Large intestine (tissue), 3 donors: ENCODE measurements around the gene RFX1. TPM values are rescaled to one million over a fixed set of nuclear protein-coding genes. Genes with fewer than 3 reads are reported as not detected.

Experiments
- DNase-seq, 2 donors: peaks; one replicate each; pipeline versions ENCODE4 v3.0.0 to v3.0.0-alpha.2; 2013
- H3K27ac ChIP-seq: one replicate; pipeline ENCODE4 v1.5.1; 2013; ENCODE audit warnings: low read length
- H3K27me3 ChIP-seq: 2 replicates; pipeline ENCODE4 v1.6.1; 2013; ENCODE audit warnings: low read length; ENCODE audit not compliant: control insufficient read depth, insufficient read depth
- H3K36me3 ChIP-seq: 2 replicates; pipeline ENCODE4 v1.6.1; 2013; ENCODE audit warnings: low read length; ENCODE audit not compliant: control insufficient read depth, insufficient read depth
- H3K4me1 ChIP-seq: one replicate; pipeline ENCODE4 v1.6.1; 2013; ENCODE audit warnings: low read length; ENCODE audit not compliant: control insufficient read depth, insufficient read depth
- H3K4me3 ChIP-seq: one replicate; pipeline ENCODE4 v1.5.1; 2013; ENCODE audit warnings: low read length
- H3K9me3 ChIP-seq: one replicate; pipeline ENCODE4 v1.6.1; 2013; ENCODE audit warnings: mild to moderate bottlenecking, low read depth, low read length, moderate library complexity; ENCODE audit not compliant: control insufficient read depth
- WGBS: methylation state at CpG from one replicate; pipeline ENCODE4 v1.1.5; 2013; ENCODE audit warnings: low lambda C conversion rate; ENCODE audit not compliant: insufficient coverage; 5-methylcytosine and 5-hydroxymethylcytosine counted together
- polyA plus RNA-seq: library from polyadenylated mRNA; unstranded; fragments of 120-200 nt; gene quantifications from one replicate; pipeline ENCODE4 v1.2.1, GENCODE V29; 2013

The RFX1 gene
- polyA plus RNA-seq, 1 donor = 17.1 TPM

GRCh38 chr19:13985771-13986347, 20.3 kb downstream of the RFX1 start:
- no CpG with 5 or more reads among the region's 10 CpGs for WGBS
- Histone ChIP-seq H3K36me3 (peaks cover 23% of the 10 kb centered on the region), H3K9me3 (no peaks in the 10 kb centered on the region), H3K27ac (peak overlapping the region; percentile 73), H3K4me1 (peaks cover 35% of the 10 kb centered on the region), H3K27me3 (no peaks in the 10 kb centered on the region), H3K4me3 (peak overlapping the region; percentile 30)
- DNase-seq = peak; percentile 68 to 83

GRCh38 chr19:13984875-13985741, 21.0 kb downstream of the RFX1 start:
- no peaks in the 10 kb centered on the region for H3K27me3 ChIP-seq
- no CpG with 5 or more reads among the region's 25 CpGs for WGBS
- peaks cover 37% of the 10 kb centered on the region for H3K4me1 ChIP-seq
- H3K9me3 ChIP-seq = no peaks in the 10 kb centered on the region
- no peak for DNase-seq
- peaks cover 29% of the 10 kb centered on the region for H3K36me3 ChIP-seq
- no peak overlapping the region for H3K4me3 ChIP-seq
- peak overlapping the region; percentile 73 for H3K27ac ChIP-seq

- Histone ChIP-seq H3K4me1 (peaks cover 47% of the 10 kb centered on the region), H3K27me3 (no peaks in the 10 kb centered on the region), H3K9me3 (no peaks in the 10 kb centered on the region), H3K36me3 (peaks cover 29% of the 10 kb centered on the region), H3K27ac (no peak overlapping the region), H3K4me3 (no peak overlapping the region)
- no peak for DNase-seq
- WGBS = no CpG with 5 or more reads among the region's 15 CpGs
Observed at GRCh38 chr19:13984186-13984585, 21.9 kb downstream of the RFX1 start.

GRCh38 chr19:13983213-13983889, 22.8 kb downstream of the RFX1 start:
- no peak overlapping the region for H3K27ac ChIP-seq
- H3K27me3 ChIP-seq = no peaks in the 10 kb centered on the region
- H3K4me3 ChIP-seq = no peak overlapping the region
- H3K4me1 ChIP-seq = peaks cover 48% of the 10 kb centered on the region
- peak in 1 of 2 donors; percentile 71 for DNase-seq
- no peaks in the 10 kb centered on the region for H3K9me3 ChIP-seq
- WGBS = no CpG with 5 or more reads among the region's 21 CpGs
- peaks cover 28% of the 10 kb centered on the region for H3K36me3 ChIP-seq

GRCh38 chr19:13982773-13983172, 23.3 kb downstream of the RFX1 start:
- DNase-seq = no peak
- Histone ChIP-seq H3K27ac (no peak overlapping the region), H3K36me3 (peaks cover 25% of the 10 kb centered on the region), H3K27me3 (no peaks in the 10 kb centered on the region), H3K4me3 (no peak overlapping the region), H3K4me1 (peaks cover 53% of the 10 kb centered on the region), H3K9me3 (no peaks in the 10 kb centered on the region)
- WGBS = no CpG with 5 or more reads among the region's 9 CpGs

GRCh38 chr19:13981988-13982501, 24.1 kb downstream of the RFX1 start:
- Histone ChIP-seq H3K36me3 (peaks cover 25% of the 10 kb centered on the region), H3K27me3 (no peaks in the 10 kb centered on the region), H3K9me3 (no peaks in the 10 kb centered on the region), H3K27ac (no peak overlapping the region), H3K4me1 (peaks cover 48% of the 10 kb centered on the region), H3K4me3 (no peak overlapping the region)
- 100% methylated on average over 1 of the region's 17 CpGs for WGBS
- DNase-seq = no peak

- Histone ChIP-seq H3K4me1 (peaks cover 43% of the 10 kb centered on the region), H3K36me3 (peaks cover 28% of the 10 kb centered on the region), H3K27ac (no peak overlapping the region), H3K27me3 (no peaks in the 10 kb centered on the region), H3K4me3 (no peak overlapping the region), H3K9me3 (no peaks in the 10 kb centered on the region)
- WGBS = no CpG with 5 or more reads among the region's 9 CpGs
- DNase-seq = no peak
Observed at GRCh38 chr19:13981467-13981866, 24.7 kb downstream of the RFX1 start.

GRCh38 chr19:13981021-13981420, 25.1 kb downstream of the RFX1 start:
- Histone ChIP-seq H3K36me3 (peaks cover 32% of the 10 kb centered on the region), H3K9me3 (no peaks in the 10 kb centered on the region), H3K27me3 (no peaks in the 10 kb centered on the region), H3K4me1 (peaks cover 39% of the 10 kb centered on the region), H3K4me3 (no peak overlapping the region), H3K27ac (no peak overlapping the region)
- WGBS = no CpG with 5 or more reads among the region's 5 CpGs
- no peak for DNase-seq

- DNase-seq = no peak
- no peaks in the 10 kb centered on the region for H3K9me3 ChIP-seq
- H3K36me3 ChIP-seq = peaks cover 39% of the 10 kb centered on the region
- no CpG with 5 or more reads among the region's 15 CpGs for WGBS
- no peaks in the 10 kb centered on the region for H3K27me3 ChIP-seq
- no peak overlapping the region for H3K27ac ChIP-seq
- H3K4me1 ChIP-seq = peaks cover 35% of the 10 kb centered on the region
- H3K4me3 ChIP-seq = no peak overlapping the region
Observed at GRCh38 chr19:13980340-13980739, 25.8 kb downstream of the RFX1 start.

- Histone ChIP-seq H3K9me3 (no peaks in the 10 kb centered on the region), H3K4me3 (peak overlapping the region; percentile 56), H3K27ac (peak overlapping the region; percentile 78), H3K4me1 (peaks cover 34% of the 10 kb centered on the region), H3K36me3 (peaks cover 40% of the 10 kb centered on the region), H3K27me3 (no peaks in the 10 kb centered on the region)
- DNase-seq = no peak
- WGBS = no CpG with 5 or more reads among the region's 12 CpGs
Observed at GRCh38 chr19:13979686-13980085, 26.4 kb downstream of the RFX1 start.
